Urothelium cell line (cell line): ENCODE data around the gene PHC2.

Experiments used
- DNase-seq: peaks from one replicate; pipeline ENCODE4 v3.0.0; 2011; ENCODE audit warnings: low spot score, mixed read lengths
- FAIRE-seq: peaks from 2 replicates; lab custom pipeline; 2011; peaks lifted over from hg19 to GRCh38; lab: Jason Lieb, UNC

PHC2 gene

DNA sequence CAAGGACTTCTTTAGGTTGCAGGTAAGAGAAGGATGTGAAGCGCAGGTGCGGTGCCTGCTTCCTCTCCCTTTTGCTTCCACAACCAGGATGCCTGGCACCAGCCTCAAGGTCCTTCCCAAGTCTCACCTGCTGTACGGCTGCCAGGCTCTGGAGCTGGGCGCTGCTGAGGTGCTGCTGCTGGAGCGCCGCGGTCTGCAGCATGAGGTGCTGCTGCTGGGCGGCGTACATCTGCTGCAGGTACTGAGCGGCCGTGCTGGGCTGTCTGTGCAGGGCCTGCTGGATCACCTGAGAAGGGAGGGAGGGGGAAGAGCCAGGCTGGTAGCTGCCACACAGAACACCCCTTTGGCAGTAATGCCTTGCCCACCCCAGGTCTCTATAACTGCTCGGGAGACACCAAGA is 58.7 kb downstream of the PHC2 start:
- no peak for DNase-seq
- no peak for FAIRE-seq

DNA sequence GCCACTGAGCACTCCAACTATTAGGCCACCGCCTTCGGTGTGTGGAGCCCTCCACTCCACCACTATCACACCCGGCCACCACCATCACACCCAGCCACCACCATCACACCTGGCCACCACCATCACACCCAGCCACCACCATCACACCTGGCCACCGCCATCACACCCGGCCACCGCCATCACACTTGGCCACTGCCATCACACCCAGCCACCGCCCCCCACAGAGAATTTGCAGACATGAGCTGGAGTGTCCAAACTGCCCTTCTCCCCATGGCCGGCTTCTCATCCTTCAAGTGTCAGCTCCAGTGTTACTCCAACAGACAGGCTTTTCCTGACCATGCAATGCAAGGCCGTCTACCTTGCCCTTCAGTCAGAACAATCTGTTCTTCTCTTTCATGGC is 59.6 kb downstream of the PHC2 start:
- FAIRE-seq: no peak
- no peak for DNase-seq

DNA sequence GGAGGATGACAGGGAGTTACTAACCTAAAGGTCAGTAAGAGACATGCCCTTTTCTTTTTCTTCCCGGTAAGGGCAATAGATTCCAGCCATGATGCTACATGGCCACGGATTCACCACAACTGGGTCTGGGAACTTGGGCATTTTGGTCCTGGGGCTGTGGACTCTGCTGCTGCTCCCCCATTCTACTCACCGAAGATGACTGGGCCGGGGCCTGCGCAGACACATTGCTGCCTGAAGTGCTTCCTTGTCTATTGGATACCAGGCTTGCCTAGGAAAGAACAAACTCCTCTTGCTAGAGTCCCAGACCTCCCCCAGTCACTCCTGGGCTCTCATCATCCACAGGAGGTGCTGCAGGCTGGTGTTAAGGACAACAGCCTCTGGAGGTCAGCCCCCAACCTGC is 60.1 kb downstream of the PHC2 start:
- DNase-seq (no peak), FAIRE-seq (no peak)

DNA sequence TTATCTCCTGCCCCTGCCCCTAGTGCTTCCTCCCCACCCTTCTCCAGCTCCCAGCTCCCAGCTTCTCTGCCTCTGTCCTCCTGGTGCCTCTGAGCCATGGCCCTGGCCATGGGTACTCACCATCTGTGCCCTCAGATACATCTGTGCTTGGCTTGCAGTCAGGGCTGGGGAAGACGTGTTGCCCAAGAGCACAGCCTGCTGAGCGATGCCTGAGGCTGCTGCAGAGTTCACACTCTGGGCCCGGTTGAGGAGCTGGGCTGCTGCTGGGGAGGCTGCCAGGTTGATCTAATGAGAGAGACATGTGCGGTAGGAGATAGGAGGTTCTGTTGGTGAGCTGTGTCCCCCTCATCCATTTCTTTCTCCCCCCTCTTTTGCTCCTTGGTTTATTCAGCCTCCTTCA is 60.6 kb downstream of the PHC2 start:
- FAIRE-seq (no peak), DNase-seq (no peak)

DNA sequence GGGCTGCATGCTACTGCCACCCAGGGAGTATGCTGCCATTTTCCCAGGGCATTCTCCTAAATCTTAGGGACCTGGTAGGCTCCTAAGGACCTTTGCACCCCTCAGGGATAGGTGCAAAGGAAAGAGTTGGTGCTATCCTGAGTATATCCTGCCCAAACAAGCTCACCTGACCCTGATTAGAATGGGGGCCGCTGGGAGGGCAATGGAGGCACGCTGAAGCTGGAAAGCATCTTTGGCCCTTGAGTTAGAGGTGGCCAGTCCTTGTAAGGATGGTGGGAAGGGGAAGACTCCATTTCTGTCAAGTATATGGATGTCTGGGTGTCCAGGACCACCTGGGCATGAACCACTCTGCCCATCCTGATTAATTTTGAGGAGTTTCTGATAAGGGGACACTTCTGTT is 61.1 kb downstream of the PHC2 start:
- FAIRE-seq: no peak
- no peak for DNase-seq

DNA sequence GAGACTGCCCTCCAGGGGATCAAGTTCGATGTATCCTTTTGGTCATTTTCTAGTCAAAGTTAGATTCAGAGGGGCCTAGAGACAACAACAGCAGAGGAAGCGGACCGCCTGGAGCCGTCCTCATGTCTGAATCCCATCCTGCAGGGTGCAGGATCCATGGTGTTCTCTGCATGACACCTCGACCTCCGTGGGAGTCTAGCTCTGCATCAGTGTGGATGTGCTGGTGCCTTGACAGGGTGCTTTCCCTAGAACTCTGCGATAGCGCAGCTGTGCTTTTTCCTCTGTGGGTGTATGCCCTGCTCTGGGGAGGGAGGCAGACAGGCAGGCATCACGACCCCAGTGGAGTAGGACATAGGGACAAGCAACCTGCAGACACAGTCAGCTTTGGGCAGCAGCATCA is 61.8 kb downstream of the PHC2 start:
- FAIRE-seq (no peak), DNase-seq (no peak)

DNA sequence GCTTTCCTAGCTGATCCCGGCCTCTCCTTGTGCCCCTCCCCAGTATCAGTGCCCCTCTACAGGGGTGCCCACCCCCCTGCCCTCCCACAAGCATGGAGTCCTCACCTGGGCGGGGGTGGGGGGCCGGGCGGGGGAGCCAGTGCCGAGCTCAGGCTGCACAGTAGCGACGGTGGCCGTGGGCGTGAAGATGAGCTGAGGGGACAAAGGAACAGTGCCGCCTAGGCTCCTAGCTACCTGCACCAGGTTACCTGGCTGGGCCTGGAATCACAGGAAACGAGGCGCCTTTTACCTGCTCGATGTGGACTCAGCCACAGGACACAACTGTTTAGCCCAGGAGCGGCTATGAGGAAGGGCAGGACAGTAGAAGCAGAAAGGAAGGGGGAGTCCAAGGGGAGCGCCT is 62.5 kb downstream of the PHC2 start:
- no peak for FAIRE-seq
- DNase-seq: no peak

DNA sequence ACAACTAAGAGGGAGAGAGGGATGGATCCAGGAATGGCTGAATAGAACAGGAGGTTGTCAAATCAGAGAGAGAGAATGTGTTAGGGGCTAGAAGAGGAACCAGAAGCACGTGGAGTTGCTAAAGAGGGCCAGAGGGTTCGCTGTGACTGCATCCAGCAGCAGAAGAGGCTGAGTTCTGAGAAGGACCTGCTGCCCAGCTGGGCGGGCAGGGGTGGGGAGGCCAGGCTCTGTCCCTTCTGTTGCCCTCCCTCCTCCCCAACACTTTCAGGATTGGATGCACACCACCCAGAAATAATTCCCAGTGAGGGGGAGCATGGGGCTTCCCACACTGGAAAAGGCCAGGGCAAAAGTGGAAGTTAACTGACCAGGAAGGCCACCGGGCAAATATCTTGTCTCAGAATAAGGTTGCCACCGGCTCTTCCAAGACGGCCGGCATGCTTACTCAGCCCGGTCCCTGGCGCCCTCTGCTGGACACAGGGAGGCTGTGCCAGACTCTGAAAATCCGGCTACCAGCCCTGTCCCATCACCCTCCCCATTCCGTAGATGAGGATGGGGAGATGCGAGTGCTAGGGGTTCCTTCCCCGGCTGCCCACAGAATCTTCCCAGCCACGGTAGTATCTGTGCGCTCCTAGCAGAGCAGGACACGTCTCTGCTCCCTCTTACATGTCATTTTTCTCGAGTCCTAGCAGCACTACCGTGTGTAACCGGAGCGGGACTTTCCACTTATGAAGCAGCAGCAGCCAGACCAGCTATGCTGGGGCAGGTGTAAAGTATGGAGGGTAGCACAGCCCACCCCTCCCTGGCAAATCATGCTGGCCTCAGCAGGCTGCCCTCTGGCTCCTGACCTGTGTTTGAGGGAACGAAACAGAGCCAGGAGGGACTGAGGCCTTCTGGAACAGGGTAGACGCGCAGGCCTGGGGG is 63.1 kb downstream of the PHC2 start:
- peak; percentile 86 for DNase-seq
- peak; percentile 23 for FAIRE-seq

DNA sequence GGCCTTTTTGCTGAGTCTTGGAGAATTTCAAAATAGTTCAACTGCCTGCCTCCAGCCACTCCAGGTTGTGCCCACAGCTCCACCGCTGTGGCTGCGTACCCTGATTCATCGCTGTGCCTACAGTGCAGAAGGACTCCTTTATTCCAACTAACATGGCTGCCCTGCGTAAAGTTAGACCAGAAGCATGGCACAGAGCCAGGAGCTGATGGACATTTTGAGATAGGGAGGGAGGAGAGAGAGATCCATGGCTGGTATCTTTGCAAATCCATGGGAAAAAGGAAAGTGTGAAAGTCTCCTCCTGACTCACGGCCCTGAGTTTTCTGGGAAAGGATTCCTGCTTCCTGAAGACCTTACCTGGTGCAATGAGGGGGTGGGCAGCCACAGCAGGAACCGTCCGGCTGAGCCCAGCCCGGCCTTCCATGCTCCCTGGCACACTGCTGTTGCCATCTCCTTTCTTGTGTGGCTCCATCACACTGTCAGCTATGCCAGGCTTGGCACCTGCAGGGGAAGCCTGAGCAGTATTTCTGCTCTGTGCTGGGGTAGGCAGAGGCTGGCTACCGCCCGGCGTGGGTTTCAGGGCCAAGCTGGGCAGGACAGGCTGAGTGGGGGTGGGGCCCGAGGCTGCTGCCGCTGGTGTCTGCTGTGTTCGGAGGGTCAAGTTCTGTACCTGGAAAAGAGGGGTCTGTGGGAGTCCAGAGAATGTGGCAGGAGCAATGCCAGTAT is 64.0 kb downstream of the PHC2 start:
- DNase-seq: no peak

DNA sequence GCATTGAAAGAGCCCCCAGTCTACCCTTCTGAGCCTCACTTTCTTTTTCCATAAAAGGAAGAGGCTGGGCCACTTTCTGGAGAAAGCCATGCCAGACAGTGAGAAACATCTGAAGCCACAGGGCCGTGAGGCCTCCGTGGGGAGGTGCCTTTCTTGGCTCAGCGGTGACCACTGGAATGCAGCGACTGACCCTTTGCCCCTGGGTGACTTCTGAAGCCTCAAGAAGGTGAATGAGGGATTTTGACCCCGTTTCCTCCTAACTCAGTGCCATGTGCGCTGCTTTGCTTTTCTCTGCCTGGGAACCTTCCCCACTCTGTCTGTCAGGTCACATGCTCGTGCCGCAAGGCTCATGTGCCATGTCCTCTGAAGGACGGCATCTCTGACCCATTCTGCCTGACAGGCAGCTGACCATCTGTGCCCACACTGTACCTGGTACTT is 65.3 kb downstream of the PHC2 start:
- no peak for DNase-seq
- FAIRE-seq: no peak

More for the DNA sequence above, 64.0 kb downstream of the PHC2 start:
- FAIRE-seq: no peak

DNA sequence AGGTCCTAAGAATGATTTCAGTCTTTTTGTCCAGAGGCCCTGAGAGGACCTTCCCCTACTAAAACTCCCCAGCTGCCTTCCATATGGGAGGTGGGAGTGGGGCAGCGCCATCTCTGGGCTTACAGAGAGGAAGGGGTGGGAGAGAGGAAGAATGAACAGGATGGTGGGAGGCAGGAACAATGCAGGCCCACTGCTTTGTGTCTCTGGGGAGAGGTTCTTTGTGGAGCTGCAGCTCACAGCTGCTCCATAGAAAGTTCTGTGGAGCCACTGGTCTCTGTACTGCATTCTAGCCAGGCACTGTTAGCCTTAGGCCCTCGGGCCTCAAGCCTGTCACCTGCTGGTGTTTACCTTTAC is 66.4 kb downstream of the PHC2 start:
- FAIRE-seq (no peak), DNase-seq (no peak)

DNA sequence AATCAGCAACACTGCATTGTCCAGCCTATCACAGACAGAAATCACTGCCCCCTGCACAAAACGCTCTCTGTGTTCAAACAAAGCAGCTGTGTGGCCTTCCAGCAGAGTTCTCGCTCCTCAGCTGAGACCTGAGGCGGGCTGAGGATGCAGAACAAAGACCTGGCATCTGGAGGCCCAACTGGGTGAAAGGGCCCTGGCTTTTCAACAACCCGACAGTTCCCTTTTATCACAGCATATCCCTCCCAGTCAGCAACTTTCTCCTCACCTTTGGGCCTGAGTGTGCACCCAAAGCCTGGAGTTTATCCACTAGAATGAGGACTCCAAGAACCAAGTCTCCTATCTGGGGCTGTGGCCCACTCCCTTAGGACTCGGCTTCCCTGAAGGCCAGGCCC is 67.4 kb downstream of the PHC2 start:
- DNase-seq (no peak), FAIRE-seq (no peak)

DNA sequence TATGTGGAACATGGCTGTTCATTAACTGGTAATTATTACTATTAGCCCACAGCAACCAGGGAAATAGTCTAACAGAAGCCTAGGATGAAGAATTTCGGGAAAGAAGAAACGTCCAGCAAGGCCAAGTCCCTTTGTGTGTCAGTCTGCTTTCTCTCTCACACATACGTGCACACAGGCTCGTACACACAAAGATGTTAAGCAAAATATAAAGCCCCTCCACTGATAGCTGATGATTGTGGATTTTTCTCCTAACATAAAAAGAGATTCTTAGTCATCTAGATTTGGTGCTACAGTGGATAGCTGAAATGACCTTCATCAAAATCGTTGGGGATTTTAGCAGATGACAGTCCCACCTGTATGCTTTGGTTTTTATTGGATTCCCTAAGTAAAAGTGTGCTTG is 67.9 kb downstream of the PHC2 start:
- DNase-seq (no peak), FAIRE-seq (no peak)

DNA sequence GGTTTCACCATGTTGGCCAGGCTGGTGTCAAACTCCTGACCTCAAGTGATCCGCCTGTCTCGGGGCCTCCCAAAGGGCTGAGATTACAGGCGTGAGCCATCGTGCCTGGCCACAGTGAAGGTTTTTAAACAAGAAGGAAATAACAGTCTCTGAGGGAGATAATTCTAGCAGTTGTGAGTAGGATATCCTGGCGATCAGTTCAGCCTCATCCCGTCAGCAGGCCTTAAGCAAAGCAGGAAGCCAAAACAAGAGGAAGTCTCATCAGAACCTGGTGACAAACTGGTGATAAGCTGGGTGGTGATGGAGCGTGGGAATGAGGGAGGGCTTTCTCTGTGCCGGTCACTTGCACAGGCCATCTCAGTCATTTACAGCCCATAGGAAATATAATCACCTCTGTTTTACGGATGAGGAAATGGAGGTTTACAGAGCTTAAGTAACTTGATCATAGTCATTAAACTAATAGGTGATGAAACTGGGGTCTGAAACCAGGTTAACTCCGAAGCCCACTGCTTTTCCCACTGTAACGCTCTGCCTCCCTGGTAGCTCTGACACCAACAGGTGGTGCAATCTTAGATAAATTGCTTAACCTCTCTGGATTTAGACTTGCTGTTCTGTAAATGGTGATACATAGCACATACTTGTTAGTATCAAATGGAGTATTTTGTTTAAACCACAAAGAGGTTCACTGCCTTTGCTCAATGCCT is 69.2 kb downstream of the PHC2 start:
- no peak for FAIRE-seq
- DNase-seq: no peak

DNA sequence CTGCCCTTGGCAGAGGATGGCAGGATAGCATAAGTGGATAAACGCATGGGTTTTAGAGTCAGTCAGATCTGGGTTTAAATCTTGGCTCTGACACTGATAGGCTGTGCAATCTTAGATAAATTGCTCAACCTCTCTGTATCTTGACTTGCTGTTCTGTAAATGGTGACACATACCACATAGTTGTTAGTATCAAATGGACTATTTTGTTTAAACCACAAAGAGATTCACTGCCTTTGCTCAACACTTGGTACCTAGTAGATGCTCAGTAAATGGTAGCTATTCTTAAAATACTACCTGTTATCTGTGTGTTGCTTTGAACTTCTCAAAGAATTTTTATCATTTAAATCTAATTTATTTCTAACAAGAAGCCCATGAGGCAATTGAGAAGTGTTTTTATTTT is 70.5 kb downstream of the PHC2 start:
- DNase-seq (no peak), FAIRE-seq (no peak)

DNA sequence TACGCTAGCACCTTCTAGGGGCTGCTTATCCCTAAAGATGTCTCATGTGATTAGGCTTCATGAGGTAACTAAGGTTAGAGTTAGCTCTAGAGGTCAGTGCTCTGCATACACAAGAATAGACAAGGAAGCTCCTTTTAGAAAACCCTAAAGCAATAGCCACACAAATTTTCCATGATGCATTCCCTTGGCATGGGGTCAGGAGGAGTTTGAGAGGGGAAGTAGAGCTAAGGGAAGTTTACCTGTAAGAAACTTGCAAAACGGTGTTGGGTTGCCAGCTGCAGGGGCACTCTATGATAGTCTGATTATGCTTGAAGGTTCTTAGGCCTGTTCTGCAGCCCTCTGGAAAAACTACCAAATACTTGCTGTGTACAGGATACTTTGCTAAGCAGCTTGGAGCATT is 71.0 kb downstream of the PHC2 start:
- no peak for DNase-seq
- FAIRE-seq: no peak

DNA sequence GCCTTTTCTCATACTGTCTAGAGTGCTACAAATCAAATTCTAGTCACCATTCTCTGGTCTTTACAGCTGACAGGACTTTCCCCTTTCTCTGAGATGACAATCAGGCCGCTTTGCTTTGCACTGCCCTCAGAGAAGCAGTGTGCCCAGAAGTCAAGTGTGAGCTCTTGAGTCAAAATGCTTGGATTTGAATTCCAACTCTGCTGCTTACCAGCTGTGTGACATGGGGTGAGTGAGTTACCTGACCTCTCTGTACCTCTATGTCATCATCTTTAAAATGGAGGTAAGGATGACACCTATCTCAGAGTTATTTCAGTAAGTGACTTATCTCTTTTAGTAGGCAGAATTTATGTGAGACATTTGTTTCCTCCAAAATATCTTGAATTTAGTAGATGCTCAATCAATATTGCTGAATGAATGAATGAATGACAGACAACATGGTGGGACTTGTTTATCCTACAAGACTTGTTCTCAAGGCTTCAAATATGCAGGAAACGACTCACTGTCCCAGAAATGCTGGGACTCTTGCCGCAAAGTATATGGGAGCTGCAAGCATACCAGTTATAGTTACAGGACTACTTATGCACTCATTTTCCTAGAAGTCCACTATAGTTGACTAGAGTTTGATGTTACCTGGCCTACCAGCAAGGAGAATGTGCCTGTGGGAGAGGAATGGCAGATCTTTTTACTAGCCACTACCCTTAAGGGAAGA is 71.9 kb downstream of the PHC2 start:
- FAIRE-seq (no peak), DNase-seq (no peak)

DNA sequence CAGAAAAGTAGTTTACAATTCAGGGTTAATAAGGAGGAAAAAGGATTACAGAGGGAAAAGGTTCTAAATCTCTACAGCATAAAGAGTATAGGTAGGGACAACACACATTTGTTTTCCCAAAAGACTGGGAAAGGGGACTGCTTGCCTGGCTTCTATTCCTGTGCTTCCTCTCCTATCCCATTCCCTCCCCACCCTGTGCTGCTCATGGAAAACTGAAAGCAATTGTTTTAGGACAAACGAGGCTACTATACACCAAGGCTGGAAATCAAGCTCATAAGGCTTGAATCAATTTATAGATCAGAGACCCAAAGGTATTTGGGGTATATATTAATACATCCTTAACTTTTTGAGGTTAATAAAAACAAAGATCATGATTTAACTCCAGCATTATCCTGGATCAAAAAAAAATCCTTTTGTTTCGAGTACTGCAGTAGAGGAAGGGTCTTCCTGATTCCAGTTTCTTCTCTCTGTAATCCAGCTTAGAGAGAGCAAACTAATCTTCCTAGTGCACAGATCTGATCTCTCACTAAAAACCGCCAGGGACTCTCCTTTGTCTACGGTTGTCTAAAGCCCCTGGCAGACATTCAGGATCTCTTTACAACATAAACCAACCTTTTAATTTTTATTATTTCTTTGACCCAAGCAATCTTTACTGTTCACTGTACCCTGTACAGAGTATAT is 72.6 kb downstream of the PHC2 start:
- FAIRE-seq: no peak
- no peak for DNase-seq

DNA sequence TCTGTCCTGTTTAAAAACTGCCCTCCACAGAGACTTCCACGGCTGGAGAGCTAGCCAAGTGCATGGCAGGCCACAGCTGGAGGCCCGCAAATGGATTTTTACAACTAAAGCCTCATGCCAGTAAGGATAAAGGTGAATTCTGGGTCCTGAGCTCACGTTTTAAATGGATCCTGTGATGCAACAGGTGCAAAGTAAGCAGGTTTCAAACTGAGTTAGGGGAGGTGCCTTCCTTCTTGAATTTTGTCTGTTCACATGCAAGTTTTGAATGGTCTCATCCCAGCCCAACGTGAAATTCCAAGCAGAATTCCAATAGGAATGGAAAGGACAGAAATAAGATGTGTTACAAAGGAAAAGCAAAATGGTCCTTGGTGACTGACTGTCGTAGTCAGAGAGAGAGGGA is 73.8 kb downstream of the PHC2 start:
- no peak for DNase-seq
- FAIRE-seq: no peak

DNA sequence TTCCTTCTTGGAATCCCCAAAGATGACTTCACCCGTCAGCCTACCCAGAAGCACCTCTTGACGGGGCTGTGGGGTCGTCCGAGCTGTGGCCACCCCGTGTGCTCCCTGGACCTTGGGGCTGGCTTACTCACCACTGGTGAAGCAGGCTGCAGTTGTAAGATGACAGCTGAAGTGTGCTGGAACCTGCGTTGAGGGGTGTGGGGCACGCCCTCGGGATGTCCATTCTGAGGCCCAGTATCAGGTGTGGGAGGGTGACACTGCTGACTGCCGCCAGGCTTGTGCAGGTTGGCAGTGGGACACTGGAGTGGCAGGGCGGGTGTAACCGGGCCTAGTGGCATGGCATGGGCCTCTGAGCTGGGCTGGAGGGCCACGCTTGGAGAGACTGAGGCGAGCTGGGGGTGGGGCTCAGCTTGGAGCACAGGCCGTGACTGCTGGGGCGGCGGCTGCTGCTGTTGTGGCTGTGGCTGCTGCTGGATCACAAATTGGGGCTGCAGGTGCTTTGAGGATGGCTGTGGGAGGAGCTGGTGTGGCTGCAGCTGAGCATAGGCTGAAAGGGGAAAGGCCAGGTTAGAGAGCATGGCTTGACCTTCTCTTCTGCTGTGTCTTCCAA is 76.1 kb downstream of the PHC2 start:
- DNase-seq: no peak
- peak; percentile 40 for FAIRE-seq
